GM12891 (cell line): Measurements from ENCODE around the gene NEURL1B.

Source experiments
- POLR2A ChIP-seq: IDR thresholded peaks from 2 replicates; pipeline ENCODE4 v1.6.1; 2011; ENCODE audit warnings: low read depth, low read length, control low read depth
- POLR2AphosphoS5 ChIP-seq: IDR thresholded peaks from 2 replicates; pipeline ENCODE4 v1.6.1; 2011; ENCODE audit warnings: low read depth, low read length, control low read depth

- TF ChIP-seq POLR2A, result no peak
- TF ChIP-seq POLR2AphosphoS5, result no peak
Measured at GRCh38 chr5:172733131-172733973, 92.3 kb downstream of the NEURL1B start.
